Renal pelvis (tissue), 4 donors: Measurements from ENCODE around the gene DGKI. TPM values are rescaled to one million over a fixed set of nuclear protein-coding genes. Genes with fewer than 3 reads are reported as not detected.

Source experiments
- DNase-seq: peaks from one replicate; pipeline ENCODE4 v3.0.0-alpha.2; 2013
- polyA plus RNA-seq, 3 donors: library from polyadenylated mRNA; unstranded; fragments of 120-200 nt; gene quantifications; one replicate each; pipeline ENCODE4 v1.2.1, GENCODE V29; 2013; ENCODE audit not compliant: insufficient read length in 3 of 3

The DGKI gene
- polyA plus RNA-seq, 3 donors = 1.5 to 2.3 (median 1.6) TPM

GRCh38 chr7:137791930-137792329 lies 54.8 kb downstream of the DGKI start:
- DNase-seq = no peak

GRCh38 chr7:137790828-137791227 lies 55.9 kb downstream of the DGKI start:
- no peak for DNase-seq

- DNase-seq = no peak
These were observed 57.4 kb downstream of the DGKI start for GRCh38 chr7:137789215-137789882.

DNA sequence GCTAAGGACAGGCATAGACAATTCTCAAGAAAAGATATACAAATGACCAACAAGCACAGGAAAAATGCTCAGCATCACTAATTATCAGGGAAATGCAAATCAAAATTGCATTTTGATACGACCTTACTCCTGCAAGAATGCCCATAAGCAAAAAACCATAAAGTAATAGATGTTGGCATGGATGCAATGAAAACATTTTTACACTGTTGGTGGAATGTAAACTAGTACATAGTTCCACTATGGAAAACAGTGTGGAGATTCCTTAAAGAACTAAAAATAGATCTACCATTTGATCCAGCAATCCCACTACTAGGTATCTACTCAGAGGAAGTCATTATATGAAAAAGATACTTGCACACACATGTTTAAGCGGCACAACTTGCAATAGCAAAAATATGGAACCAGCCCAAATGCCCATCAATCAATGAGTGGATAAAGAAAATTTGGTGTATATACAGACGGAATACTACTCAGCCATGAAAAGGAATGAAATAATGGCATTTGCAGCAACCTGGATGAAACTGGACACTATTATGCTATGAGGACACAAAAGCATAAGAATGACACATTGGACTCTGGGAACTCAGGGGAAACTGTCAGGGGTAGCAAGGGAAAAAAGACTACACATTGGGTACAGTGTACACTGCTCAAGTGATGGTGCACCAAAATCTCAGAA lies 59.3 kb downstream of the DGKI start:
- no peak for DNase-seq

DNA sequence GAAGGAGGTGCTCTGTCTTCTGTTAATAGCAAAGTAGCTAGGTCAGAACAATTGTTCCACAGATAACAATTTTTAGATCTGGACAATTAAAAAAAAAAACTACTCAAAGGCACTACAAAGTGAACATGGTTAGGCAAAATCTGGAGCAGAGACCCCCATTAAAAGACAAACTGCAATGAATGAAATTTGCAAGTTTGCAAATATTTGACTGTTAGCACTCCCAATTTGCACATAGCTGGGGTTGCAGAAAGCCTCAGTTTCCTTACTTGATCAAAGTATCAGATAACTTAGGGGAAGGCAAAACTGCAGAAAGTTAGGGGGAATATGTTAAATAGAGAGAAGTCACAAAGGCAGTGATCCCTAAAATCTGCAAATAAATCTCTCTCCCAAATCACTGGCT lies 68.3 kb downstream of the DGKI start:
- no peak for DNase-seq

- DNase-seq = no peak
These were observed 72.0 kb downstream of the DGKI start for GRCh38 chr7:137774793-137775201.

DNA sequence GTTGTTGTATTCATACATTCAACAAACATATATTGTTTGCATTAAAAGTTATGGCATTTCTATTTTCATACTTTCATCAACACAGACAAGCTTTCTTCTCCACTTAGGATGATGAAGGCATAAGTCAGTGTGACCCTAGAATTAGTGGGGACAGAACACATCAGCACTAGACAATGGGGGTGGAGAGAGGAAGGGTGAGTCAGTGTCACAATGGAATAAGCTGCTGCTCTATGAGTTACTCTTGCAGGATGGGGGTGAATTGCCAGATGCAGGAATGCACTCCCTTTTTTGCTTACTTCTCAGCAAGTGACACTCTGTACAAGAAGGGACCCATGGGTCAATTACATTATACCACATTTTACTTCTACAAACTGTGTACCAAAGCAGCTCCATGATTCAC lies 74.0 kb downstream of the DGKI start:
- DNase-seq = no peak

DNA sequence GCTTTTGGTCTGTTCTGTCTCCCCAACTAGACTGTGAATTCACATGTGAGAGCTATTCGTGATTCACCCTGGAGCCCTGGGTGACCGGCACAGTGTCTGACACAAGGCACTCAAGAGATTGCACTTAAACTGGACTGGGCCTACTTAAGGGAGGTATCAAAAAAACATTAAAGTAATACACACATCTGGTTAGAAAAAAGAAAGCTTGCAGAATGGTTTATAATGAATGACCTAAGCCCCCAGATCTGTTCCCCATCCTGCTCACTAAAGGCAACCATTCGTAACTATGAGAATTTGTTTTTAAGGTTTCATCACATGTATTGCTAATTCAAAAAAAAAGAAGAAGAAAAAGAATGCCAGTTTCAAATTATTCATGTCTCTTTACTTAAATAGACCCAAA lies 74.5 kb downstream of the DGKI start:
- no peak for DNase-seq

DNA sequence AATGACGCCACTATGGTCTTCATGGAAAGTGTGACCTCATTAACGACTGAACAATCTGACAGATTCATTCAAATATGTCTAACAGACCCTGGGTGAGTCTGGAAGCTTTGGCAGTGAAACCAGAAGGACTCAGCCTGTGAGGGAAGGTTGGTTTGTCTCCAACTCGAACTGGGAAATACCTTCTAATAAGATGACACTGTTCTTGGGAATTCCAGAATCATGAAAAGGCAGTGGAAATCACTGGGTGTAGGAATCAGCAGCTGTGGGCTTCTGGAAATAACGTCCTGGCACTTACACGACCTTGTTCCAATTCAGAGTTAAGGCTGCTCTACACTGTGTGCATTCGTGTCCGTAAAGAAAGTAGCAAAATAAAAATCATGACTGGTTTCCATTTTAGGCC lies 75.1 kb downstream of the DGKI start:
- no peak for DNase-seq

DNA sequence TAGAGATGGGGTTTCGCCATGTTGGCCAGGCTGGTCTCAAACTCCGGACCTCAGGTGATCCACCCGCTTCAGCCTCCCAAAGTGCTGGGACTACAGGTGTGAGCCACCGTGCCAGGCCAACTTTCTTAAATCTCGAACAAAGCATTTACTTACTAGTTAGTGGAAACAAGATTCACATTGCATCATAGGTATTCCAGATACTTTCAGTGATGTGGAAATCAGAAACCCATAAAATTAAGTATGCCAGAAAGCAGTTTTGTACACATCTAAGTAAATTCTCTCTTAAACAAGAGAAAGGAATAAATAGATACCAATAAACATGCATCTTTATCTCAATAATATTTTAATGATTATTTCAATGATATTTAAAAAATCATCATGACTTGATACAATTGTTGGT lies 75.5 kb downstream of the DGKI start:
- DNase-seq = no peak

DNA sequence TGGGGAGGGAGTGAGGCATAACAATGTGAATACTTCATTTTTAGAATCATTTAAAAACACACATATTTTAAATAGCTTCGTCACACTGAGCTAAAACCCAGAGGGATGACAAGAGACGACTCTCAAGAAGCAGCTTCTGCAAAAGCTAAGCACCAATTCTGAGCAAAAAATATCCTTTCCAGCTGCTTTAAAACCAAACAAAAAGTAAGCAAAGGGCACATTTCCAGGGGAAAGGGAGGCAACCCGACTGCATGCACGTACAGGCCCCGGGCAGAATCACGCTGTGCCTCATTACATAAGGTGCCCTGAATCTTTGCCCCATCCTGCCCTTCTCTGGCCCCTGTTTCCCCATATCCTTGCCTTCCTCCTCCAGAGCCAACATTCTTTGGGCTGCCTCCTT lies 78.4 kb downstream of the DGKI start:
- no peak for DNase-seq

- no peak for DNase-seq
These were observed 84.4 kb downstream of the DGKI start for GRCh38 chr7:137762334-137762733.

DNA sequence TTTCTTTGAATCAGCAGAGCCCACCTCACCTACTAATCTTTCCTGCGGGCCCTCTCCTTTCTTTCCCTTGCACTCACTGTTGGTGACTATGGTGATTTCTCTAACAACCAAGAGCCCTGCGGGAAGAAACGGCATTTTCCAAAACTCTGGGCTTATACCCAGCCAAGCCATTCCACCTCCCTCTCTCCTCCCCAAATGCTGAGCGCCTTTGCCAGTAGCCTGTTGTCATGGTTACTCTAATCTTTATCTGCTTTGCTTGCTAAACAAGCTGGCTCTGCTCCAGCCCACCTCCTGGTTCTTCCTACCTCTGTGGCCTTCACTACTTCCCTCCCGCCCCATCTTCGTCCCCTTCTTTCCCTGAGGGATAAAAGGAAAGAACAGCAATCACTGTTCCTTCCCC lies 86.7 kb downstream of the DGKI start:
- no peak for DNase-seq

GRCh38 chr7:137757146-137757925 lies 89.4 kb downstream of the DGKI start:
- DNase-seq = no peak

DNA sequence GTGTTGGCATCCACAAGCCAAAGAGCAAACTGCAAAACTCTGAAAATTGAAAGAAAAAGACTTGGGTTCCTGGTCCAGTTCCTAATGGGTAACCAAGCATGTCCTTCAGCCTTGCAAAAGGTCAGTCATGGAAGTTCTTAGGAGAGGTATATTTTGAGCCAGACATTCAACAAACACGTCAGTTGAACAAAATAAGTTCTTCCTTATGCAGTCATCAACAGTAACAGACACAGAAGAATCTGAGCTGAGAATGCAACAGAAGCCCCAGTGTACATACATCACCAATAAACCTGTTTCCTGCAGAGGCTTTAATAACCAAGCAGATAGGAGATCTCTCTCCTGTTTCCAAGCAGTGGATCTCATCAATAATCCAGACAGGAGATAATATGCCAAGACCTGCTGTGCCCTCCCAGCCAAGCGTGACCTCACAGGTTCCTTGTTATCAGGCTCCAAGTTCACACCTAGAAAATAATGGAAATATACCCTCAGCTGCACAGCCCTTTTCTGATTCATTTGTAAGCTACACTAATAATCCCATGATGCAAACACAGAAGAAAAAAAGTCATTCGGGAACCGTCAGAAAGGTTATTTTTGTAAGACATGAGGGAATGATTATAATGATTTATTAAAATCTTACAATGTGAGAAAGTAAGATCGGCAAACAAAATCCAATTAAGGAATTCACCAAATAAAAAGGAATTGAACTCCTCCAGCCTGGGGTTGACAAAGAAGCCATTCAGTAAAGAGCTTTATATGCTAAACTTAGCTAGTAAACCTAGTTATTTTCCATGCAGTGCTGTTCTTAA lies 90.7 kb downstream of the DGKI start:
- DNase-seq = peak; percentile 11

GRCh38 chr7:137755427-137755826 lies 91.3 kb downstream of the DGKI start:
- DNase-seq = no peak

GRCh38 chr7:137753948-137754851 lies 92.6 kb downstream of the DGKI start:
- DNase-seq = no peak

GRCh38 chr7:137753575-137753947 lies 93.2 kb downstream of the DGKI start:
- no peak for DNase-seq

GRCh38 chr7:137753067-137753466 lies 93.7 kb downstream of the DGKI start:
- DNase-seq = peak; percentile 15

- no peak for DNase-seq
These were observed 95.3 kb downstream of the DGKI start for GRCh38 chr7:137751361-137752009.
